ENCODE results near the gene GNAO1. TPM values are rescaled to one million over a fixed set of nuclear protein-coding genes. Genes with fewer than 3 reads are reported as not detected.

GNAO1 gene
- polyA plus RNA-seq, 1 donor from 2014 or later, result 31.5 TPM

- no peak overlapping the region for H2AFZ ChIP-seq (ENCODE audit: low read depth, low read length)
- no peaks in the 10 kb centered on the region for H3K79me2 ChIP-seq (replicated peaks; ENCODE audit: insufficient read depth, low read length)
- no peak overlapping the region for H3K9ac ChIP-seq (ENCODE audit: low read length)
- H3K4me3 ChIP-seq (ENCODE audit: low read length), result no peak overlapping the region
- H3K36me3 ChIP-seq (ENCODE audit: insufficient read depth, low read length), result peaks cover 11% of the 10 kb centered on the region
- no peaks in the 10 kb centered on the region for H3K27me3 ChIP-seq (ENCODE audit: insufficient read depth, low read depth, low read length)
- H3F3A ChIP-seq (ENCODE audit: insufficient read depth, low read length, poor library complexity, severe bottlenecking), result no peaks in the 10 kb centered on the region
- no peaks in the 10 kb centered on the region for H4K20me1 ChIP-seq (ENCODE audit: insufficient read depth)
- TF ChIP-seq EP300 (conservative IDR thresholded peaks at IDR 0.05; ENCODE audit: poor library complexity, severe bottlenecking) (no peak), SMC3 (conservative IDR thresholded peaks at IDR 0.05; ENCODE audit: poor library complexity) (no peak), EZH2 (IDR thresholded peaks at IDR 0.05; ENCODE audit: borderline replicate concordance, insufficient read depth, low read length, poor library complexity, severe bottlenecking) (no peak), RAD21 (conservative IDR thresholded peaks at IDR 0.05) (no peak), CTCF (IDR thresholded peaks at IDR 0.05; ENCODE audit: poor library complexity, severe bottlenecking) (no peak), MXI1 (conservative IDR thresholded peaks at IDR 0.05; ENCODE audit: poor library complexity, severe bottlenecking) (no peak), POLR2AphosphoS5 (IDR thresholded peaks at IDR 0.05) (no peak), TAF1 (IDR thresholded peaks at IDR 0.05; ENCODE audit: low read depth) (no peak)
- TF ChIP-seq, protein P1, sequence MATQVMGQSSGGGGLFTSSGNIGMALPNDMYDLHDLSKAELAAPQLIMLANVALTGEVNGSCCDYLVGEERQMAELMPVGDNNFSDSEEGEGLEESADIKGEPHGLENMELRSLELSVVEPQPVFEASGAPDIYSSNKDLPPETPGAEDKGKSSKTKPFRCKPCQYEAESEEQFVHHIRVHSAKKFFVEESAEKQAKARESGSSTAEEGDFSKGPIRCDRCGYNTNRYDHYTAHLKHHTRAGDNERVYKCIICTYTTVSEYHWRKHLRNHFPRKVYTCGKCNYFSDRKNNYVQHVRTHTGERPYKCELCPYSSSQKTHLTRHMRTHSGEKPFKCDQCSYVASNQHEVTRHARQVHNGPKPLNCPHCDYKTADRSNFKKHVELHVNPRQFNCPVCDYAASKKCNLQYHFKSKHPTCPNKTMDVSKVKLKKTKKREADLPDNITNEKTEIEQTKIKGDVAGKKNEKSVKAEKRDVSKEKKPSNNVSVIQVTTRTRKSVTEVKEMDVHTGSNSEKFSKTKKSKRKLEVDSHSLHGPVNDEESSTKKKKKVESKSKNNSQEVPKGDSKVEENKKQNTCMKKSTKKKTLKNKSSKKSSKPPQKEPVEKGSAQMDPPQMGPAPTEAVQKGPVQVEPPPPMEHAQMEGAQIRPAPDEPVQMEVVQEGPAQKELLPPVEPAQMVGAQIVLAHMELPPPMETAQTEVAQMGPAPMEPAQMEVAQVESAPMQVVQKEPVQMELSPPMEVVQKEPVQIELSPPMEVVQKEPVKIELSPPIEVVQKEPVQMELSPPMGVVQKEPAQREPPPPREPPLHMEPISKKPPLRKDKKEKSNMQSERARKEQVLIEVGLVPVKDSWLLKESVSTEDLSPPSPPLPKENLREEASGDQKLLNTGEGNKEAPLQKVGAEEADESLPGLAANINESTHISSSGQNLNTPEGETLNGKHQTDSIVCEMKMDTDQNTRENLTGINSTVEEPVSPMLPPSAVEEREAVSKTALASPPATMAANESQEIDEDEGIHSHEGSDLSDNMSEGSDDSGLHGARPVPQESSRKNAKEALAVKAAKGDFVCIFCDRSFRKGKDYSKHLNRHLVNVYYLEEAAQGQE (IDR thresholded peaks at IDR 0.05; ENCODE audit: borderline replicate concordance), result no peak
- no peaks in the 10 kb centered on the region for H3K9me2 ChIP-seq (ENCODE audit: insufficient read depth, low read length)
- H3K27ac ChIP-seq (ENCODE audit: low read length), result no peak overlapping the region
- no peaks in the 10 kb centered on the region for H3K9me3 ChIP-seq (ENCODE audit: low read length)
- H3K4me2 ChIP-seq (ENCODE audit: low read length), result no peak overlapping the region
These were observed 210.2 kb downstream of the GNAO1 start for GRCh38 chr16:56401482-56401881.

GRCh38 chr16:56405977-56406672 lies 214.8 kb downstream of the GNAO1 start:
- Histone ChIP-seq H3K36me3 (ENCODE audit: insufficient read depth, low read length) (peaks cover 18% of the 10 kb centered on the region), H3K27me3 (ENCODE audit: insufficient read depth, low read depth, low read length) (no peaks in the 10 kb centered on the region), H3K9ac (ENCODE audit: low read length) (no peak overlapping the region), H3K27ac (ENCODE audit: low read length) (no peak overlapping the region), H4K20me1 (ENCODE audit: insufficient read depth) (no peaks in the 10 kb centered on the region), H3K4me3 (ENCODE audit: low read length) (no peak overlapping the region), H3K79me2 (replicated peaks; ENCODE audit: insufficient read depth, low read length) (no peaks in the 10 kb centered on the region), H3K4me2 (ENCODE audit: low read length) (no peak overlapping the region), H3K9me3 (ENCODE audit: low read length) (no peaks in the 10 kb centered on the region), H3F3A (ENCODE audit: insufficient read depth, low read length, poor library complexity, severe bottlenecking) (no peaks in the 10 kb centered on the region), H3K9me2 (ENCODE audit: insufficient read depth, low read length) (no peaks in the 10 kb centered on the region), H2AFZ (ENCODE audit: low read depth, low read length) (no peak overlapping the region)
- TF ChIP-seq EZH2 (IDR thresholded peaks at IDR 0.05; ENCODE audit: borderline replicate concordance, insufficient read depth, low read length, poor library complexity, severe bottlenecking), result no peak
- no peak for TF ChIP-seq SMC3 (conservative IDR thresholded peaks at IDR 0.05; ENCODE audit: poor library complexity)
- TF ChIP-seq, protein P1 (IDR thresholded peaks at IDR 0.05; ENCODE audit: borderline replicate concordance), result no peak
- TF ChIP-seq RAD21 (conservative IDR thresholded peaks at IDR 0.05), result no peak
- TF ChIP-seq CTCF (IDR thresholded peaks at IDR 0.05; ENCODE audit: poor library complexity, severe bottlenecking), result no peak
- no peak for TF ChIP-seq EP300 (conservative IDR thresholded peaks at IDR 0.05; ENCODE audit: poor library complexity, severe bottlenecking)
- no peak for TF ChIP-seq TAF1 (IDR thresholded peaks at IDR 0.05; ENCODE audit: low read depth)
- TF ChIP-seq MXI1 (conservative IDR thresholded peaks at IDR 0.05; ENCODE audit: poor library complexity, severe bottlenecking), result no peak
- no peak for TF ChIP-seq POLR2AphosphoS5 (IDR thresholded peaks at IDR 0.05)
